ENCODE data around the gene MGAT3.
"Not testable (repeated sequence)": the region's sequence is repeated elsewhere in the genome, so short reads cannot be mapped to it uniquely, and the experiment has no call there.

The MGAT3 gene, protein sequence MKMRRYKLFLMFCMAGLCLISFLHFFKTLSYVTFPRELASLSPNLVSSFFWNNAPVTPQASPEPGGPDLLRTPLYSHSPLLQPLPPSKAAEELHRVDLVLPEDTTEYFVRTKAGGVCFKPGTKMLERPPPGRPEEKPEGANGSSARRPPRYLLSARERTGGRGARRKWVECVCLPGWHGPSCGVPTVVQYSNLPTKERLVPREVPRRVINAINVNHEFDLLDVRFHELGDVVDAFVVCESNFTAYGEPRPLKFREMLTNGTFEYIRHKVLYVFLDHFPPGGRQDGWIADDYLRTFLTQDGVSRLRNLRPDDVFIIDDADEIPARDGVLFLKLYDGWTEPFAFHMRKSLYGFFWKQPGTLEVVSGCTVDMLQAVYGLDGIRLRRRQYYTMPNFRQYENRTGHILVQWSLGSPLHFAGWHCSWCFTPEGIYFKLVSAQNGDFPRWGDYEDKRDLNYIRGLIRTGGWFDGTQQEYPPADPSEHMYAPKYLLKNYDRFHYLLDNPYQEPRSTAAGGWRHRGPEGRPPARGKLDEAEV

DNA sequence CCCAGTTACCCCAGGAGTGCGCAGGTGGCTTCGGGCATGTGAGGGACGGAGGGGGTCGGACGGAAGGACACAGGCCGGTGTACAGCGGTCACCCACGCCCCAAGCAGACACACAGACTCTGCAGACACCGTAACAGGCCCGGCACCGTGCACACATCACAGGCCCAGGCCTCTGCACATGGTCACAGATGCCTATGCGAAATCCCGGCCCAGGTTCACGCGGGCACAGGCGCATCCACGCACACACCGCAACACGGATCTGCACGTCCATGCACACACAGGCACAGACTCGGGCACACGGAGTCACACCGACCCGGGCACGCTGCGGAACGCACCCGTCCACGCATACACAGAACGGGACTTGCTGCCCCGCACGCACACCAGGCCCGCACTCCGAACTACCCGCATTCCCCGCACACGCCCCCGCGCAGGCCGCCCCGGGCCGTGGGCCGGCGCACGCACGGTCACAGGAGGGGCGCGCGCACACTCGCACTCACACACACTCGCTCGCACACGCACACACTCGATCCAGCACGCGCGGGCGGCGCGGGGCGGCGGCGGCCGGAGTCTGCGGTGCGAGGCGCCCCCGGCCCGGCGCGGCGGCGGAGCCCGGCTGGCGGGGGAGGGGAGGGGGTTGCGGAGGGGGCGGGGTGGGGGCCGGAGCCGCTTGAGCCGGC lies at the start of gene MGAT3:
Gene MGAT3, plus strand, starts transcription at position 491 of the 676 bp plus-strand sequence. CDS start 30,336 bp downstream, outside the sequence.
- DNase-seq = peak in 9 of 58 donors; percentile 22 to 67 (median 36)

DNA sequence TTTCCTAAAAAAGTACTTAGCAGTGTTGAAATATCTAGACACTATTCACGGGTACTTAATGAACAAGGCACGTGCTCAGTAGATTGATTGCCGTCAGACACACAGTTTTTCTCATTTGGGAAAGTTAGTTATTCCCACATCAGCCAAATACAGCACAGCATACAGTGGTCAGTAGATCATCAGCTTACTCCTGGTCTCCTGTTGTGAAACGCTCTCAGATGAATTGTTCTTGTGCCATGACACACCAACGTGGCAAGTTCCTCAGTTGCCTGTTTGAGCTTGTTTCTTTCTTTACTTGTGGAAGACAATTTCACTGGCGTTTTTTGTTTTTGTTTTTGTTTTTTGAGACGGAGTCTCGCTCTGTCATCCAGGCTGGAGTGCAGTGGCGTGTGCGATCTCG lies 48.6 kb upstream of the MGAT3 start:
- no peak for DNase-seq

DNA sequence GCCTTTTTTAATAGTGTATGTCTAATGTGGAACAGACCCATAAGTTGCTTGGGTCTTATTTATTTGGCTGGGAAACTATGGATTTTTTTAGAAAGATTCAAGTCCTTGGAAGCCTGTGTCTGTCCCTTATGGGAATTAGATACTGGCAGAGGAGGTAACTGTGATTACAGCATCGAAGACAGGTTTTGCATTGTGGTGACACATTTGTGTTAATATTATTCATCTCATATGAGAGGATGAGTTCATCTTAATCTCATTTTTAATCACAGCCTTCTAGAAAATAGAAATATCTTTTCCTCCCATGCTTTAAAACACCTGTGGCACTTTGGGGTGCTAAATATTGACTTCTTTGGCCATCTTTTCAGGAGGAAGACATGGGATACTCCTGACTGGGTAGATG lies 48.0 kb upstream of the MGAT3 start:
- DNase-seq = no peak

DNA sequence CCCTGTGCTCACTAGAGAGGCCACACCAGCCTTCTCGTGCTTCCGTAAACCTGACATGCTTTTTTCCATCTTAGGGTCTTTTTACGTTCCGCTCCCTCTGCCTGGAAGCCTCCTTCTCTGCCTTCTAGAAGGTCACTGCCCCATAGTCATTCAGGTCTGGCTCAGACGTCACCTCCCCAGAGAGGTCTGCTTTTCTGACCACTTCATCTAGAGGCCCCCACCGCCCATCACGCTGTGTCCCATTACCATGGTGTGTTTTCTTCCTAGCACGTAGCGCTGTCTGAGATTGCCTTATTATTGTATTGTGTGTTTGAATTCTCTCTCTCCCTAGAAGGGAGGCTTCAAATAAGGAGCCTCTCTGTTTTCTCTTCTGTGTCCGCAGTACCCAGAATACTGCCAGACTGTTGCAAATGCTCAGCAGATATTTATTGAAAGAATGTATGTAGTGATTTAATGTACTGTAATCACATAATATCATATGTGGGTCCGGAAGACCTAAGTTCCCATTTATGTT lies 47.2 kb upstream of the MGAT3 start:
- peak in 1 of 58 donors; percentile 19 for DNase-seq

DNA sequence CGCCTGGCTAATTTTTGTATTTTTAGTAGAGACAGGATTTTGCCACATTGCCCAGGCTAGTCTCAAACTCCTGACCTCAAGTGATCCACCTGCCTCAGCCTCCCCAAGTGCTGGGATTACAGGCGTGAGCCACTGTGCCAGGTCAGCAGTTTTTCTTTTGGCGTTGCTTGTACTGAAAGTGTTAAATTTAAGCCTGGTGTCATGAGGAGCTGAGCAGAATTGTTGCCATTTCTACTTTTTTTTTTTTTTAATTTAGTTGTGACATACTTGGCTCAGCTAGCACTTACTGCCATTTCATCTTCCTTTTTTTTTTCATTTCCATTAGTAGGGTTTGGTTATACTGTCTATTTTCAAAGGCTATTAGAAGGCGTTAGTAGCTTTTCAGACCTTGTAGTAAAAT lies 46.5 kb upstream of the MGAT3 start:
- DNase-seq = no peak

DNA sequence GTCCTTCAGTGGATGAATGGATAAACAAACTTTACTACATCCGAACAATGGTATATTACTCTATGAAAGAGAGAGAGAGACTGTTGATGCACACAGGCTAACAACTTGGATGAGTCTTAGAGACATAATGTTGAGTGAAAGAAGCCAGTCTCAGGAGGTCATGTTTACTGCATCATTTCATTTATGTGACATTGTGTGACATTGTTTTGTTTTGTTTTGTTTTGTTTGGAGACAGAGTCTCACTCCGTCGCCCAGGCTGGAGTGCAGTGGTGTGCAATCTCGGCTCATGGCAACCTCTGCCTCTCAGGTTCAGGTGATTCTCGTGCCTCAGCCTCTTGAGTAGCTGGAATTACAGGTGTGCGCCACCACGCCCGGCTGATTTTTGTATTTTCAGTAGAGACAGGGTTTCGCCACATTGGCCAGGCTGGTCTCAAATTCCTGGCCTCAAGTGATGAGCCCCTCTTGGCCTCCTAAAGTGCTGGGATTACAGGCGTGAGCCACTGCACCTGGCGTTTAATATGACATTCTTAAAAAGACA lies 44.9 kb upstream of the MGAT3 start:
- DNase-seq = not testable (repeated sequence)

DNA sequence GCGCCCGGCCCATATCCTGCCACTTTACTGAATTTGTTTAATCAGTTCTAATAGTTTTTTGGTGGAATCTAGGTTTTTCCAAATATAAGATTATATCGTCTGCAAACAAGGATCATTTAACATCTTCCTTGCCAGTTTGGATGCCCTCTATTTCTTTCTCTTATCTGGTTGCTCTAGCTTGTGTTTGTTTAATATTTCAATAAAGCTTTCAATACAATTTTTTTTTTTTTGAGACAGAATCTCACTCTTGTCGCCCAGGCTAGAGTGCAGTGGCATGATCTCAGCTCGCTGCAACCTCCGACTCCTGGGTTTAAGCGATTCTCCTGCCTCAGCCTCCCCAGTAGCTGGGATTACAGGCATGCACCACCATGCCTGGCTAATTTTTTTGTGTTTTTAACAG lies 43.6 kb upstream of the MGAT3 start:
- not testable (repeated sequence) for DNase-seq

DNA sequence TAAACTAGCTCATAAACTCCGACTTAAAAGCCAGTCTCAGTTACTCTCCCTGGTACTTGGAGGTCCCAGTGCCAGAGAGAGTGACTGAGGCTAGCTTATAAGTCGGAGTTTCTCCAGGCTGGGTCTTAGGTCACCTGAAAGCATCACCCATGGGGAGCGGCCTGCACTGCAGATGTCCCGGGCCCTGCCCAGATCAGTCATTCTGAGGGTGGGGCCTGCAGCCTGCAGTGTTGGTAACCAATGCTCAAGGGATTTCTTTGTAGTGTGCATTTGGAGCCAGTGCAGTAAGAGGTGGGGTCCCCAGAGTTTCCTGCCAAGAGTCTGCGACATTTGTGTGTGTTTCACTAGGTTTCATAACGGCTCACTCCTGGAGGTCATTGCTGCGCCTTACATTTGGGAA lies 42.4 kb upstream of the MGAT3 start:
- no peak for DNase-seq

DNA sequence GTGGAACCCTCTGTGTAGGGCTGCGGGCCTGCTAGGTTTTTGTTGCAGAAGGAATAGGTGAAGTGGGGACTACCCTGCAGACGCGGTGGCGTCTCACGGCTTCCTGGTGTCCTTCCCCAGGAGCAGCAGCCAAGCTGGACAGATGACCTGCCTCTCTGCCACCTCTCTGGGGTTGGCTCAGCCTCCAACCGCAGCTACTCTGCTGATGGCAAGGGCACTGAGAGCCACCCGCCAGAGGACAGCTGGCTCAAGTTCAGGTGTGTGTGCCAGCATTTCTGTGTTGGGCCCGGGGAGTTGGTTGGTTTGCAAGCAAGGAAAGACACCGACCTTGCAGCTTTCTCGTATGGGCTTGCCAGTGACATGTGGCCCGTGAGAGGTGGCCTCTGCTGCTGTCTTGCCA lies 41.9 kb upstream of the MGAT3 start:
- DNase-seq = peak in 35 of 58 donors; percentile 14 to 76 (median 44)

DNA sequence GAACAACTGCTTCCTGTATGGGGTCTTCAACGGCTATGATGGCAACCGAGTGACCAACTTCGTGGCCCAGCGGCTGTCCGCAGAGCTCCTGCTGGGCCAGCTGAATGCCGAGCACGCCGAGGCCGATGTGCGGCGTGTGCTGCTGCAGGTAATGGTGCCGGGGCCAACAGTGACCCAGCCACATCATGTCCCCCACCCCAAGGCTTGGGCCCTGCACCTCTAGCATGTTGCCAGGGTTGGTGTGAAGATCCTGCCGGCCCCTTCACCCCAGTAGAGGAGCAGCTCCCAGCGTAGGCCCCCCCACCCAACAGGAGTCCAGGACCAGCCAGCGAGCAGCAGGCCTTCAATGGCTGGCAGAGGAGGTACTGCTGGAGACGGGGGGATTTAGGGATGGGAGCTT lies 41.3 kb upstream of the MGAT3 start:
- no peak for DNase-seq

DNA sequence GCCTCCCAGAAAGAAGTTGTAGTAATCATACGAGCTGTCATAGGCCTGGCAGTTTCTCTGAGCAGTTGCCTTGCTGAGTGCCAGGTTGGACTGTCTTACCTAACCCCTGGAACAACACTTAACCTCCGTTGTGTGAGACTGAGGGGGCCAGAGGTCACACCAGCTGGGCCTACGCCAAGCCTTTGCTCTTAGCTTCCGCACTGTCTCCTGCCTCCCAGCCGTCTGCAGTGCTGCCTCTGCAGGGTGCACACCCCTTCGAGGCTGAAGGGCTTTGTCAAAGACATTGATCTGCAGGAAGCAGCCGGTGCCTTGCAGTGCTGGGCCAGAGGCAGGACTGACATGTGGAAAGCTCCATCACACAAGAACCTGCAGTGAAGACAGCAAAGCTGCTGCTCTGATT lies 40.5 kb upstream of the MGAT3 start:
- DNase-seq = no peak

DNA sequence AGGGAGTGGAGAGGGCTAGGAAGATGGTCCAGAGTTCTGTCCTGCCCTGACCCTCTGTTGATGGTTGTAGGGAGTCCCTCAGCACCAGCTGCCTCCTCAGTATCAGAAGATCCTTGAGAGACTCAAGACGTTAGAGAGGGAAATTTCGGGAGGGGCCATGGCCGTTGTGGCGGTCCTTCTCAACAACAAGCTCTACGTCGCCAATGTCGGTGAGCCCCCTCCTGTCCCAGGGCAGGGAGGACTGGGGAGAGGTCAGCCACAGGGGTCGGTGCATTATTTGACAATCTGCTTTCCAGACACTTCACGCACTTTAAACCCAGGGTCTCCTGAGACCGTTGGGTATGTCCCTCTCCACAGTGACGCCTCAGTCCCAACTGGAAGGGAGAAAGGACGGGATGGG lies 39.2 kb upstream of the MGAT3 start:
- DNase-seq = no peak

DNA sequence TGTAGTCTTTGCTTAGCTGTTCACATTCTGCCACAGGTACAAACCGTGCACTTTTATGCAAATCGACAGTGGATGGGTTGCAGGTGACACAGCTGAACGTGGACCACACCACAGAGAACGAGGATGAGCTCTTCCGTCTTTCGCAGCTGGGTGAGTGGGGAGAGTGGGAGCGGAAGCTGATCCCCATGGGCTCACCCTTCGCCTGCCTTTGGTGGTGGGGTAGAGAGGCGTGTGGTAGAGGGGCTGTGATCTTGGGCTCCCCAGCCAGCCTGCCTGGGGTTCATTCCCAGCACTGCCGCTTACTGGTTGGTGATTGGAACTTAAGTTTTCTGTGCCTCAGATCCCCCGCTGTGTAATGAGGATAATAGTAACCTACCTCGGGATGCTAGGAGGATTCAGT lies 38.1 kb upstream of the MGAT3 start:
- DNase-seq = no peak

DNA sequence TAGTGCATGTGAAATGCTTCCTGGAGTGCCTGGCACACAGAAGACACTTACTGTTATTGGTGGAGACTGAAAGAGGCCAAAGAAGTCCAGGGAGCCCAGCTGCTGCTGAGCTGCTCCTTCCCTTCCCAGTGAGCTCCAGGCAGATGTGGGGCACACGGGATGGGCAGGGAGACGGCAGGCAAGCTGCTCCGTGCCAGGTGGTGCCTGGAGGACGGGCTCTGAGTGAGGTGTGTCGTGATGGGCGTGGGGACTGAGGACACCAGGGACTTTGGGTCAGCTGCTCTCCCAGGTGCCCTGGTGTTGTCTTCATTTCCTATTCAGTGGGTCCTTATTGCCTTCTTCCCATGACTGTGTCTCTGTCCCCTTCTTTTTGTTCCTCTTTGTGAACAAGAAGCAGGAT lies 37.7 kb upstream of the MGAT3 start:
- DNase-seq = no peak

DNA sequence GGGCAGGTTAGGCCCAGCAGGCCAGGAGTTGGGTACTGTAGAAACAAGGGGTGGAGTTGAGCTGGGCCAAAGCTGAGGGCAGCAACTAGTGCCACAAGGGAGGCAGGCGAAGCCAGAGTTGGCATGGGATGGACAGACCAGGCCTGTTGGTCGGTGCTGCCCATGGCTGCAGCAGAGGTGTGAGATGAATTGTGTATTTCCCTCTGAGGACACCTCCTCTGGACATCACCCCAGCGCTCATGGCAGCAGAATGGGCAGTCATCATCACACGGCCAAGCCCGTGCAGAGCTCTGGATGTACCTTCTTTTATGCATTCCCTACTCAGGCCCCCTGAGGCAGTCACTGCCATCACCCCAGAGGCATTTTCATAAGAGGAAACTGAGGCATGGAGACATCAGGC lies 36.9 kb upstream of the MGAT3 start:
- DNase-seq = no peak

DNA sequence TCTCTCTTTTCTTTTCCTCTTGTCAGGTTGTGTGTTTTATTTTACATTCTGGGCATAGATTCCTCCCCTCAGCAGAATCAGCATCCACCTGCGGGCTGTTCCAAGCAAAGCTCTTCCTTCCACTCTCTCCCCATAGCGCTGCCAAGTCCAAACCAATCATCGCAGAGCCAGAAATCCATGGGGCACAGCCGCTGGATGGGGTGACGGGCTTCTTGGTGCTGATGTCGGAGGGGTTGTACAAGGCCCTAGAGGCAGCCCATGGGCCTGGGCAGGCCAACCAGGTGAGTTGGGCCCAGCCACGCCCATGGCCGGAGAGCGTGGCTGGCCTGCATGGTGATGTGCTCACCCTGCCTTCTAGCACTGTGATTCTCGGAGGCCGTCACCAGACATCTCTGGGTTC lies 35.1 kb upstream of the MGAT3 start:
- no peak for DNase-seq

DNA sequence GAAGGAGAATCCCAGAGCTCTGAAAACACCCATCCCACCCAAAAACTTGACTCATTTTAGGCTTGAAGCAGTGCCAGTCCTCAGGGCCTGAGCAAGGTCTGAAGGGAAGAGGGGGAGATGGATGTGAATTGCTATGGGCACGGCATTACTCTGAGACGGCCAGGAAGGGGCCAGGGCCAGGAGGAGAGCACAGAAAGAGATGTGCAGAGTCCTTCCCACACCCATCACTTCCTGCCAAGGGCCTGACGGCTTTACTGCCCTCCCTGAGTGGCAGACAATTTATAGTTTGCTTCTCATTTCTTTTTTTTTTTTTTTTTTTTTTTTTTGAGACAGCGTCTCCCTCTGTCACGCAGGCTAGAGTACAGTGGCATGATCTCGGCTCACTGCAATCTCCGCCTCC lies 34.7 kb upstream of the MGAT3 start:
- no peak for DNase-seq

DNA sequence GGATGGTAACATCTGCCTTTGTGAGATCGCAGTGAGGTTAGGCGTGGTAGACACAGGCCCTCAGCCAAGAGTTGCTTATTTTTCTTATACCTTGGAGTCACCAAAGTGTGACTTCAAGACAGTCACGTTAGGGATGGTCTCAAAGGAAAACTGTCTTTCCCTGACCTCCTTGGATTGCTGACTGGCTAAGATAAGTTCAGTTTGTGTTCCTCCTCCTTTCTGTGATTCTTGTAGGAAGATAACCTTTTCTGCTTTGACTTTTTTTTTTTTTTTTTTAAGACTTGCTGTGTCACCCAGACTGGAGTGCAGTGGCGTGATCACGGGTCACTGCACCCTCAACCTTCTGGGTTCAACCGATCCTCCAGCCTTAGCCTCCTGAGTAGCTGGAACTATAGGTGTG lies 34.1 kb upstream of the MGAT3 start:
- no peak for DNase-seq

DNA sequence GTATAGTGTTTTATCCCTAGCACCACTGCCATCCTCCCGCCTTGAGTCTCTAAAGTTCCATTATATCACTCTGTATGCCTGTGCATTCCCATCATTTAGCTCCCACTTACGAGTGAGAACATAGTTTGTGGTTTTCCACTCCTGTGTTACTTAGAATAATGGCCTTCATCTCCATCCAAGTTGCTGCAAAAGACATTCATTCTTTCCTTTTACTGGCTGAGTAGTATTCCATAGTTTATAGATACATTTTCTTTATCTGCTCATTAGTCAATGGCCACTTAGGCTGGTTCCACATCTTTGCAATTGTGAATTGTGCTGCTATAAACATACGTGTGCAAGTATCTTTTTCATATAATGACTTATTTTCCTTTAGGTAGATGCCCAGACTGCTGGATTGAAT lies 32.8 kb upstream of the MGAT3 start:
- no peak for DNase-seq

DNA sequence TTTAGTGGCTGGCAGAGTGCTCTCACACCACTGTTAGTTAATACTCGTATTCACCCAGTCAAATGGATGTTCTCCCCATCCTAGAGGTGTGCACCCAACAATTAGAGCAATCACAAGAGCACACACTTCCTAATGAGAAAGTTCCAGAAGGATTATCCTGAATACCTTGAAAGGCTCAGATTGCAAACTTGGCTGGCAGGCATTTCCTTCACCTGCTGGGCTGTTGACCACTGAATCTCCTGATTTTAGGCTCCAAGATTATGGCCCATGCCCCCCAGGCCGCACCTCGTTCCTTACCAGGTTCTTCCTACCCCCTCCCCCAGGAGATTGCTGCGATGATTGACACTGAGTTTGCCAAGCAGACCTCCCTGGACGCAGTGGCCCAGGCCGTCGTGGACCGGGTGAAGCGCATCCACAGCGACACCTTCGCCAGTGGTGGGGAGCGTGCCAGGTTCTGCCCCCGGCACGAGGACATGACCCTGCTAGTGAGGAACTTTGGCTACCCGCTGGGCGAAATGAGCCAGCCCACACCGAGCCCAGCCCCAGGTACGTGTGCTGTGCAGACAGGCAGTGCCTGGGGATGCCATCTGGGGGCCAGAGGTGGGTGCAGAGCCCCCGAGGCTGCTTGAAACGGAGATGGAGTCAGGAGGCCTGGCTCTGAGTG lies 30.3 kb upstream of the MGAT3 start:
- DNase-seq = no peak

DNA sequence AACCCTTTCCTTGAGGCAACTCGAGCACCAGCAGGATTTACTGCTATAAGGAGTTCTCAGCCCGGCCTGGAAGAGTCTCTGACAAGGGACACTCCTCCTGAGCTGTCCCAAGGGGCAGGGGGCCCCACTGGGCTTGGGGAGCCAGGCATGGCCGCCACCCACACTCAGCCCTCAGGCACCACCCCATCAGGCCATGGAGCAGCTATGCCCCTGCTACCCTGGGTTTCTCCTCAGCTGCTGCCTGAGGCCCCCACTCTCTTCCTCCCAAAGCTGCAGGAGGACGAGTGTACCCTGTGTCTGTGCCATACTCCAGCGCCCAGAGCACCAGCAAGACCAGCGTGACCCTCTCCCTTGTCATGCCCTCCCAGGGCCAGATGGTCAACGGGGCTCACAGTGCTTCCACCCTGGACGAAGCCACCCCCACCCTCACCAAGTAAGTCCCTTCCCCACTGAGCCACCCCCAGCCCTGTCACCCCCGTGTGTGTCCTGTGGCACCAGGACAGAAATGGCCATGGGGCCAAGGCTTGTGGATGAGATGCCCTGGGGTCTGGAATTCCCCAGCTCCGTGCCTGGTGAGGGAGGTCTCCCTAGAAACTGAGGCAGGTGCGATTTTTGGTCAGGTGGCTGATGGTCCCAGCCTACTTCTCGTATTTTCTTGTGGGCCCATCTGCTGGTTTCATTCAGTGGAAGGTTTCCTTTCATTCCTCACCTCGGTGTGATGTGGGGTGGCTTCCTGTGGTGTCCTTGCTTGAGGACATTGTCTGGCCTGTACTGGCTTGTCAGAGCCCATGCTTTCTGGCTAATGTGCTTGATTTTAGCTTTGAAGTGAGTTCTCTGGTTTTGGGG lies 28.8 kb upstream of the MGAT3 start:
- DNase-seq = no peak
